CD4-positive, CD25-positive, alpha-beta regulatory T cell (primary cell): ENCODE data around the gene PLEKHB2. TPM values are rescaled to one million over a fixed set of nuclear protein-coding genes. Genes with fewer than 3 reads are reported as not detected.

Experiments used
- polyA plus RNA-seq, 4 donors: library from polyadenylated mRNA; unstranded; fragments of 300-500 nt; fragmentation: Illumina TruSeq; gene quantifications; one replicate each; pipeline ENCODE4 v1.2.3, GENCODE V29; 2021
- total RNA-seq: library from RNA; stranded (reverse); gene quantifications from one replicate; pipeline ENCODE4 v1.2.3, GENCODE V29; 2022

The PLEKHB2 gene
- total and polyA plus RNA-seq, 5 donors from 2014 or later = 64.3 to 85.5 (median 74.3) TPM

Other genes starting within 250 kb of the PLEKHB2 start
- 72.1 TPM for gene FAM168B, start 11.9 kb upstream of the PLEKHB2 start, total RNA-seq
- gene FAM168B, start 11.9 kb upstream of the PLEKHB2 start, polyA plus RNA-seq = 10 to 100 TPM; 33.6 to 45.5 (median 39.5) TPM
- gene POTEE, start 104.2 kb downstream of the PLEKHB2 start, total RNA-seq = 0.27 TPM
- gene POTEE, start 104.2 kb downstream of the PLEKHB2 start, polyA plus RNA-seq = under 1 TPM; 0.03 to 0.41 (median 0.09) TPM